ENCODE data around the gene TNFSF13. TPM values are rescaled to one million over a fixed set of nuclear protein-coding genes. Genes with fewer than 3 reads are reported as not detected.

TNFSF13 gene
- polyA plus RNA-seq, 1 donor from 2014 or later: 0.15 TPM

GRCh38 chr17:7588553-7589203 lies 30.1 kb downstream of the TNFSF13 start:
- H3K4me2 ChIP-seq (ENCODE audit: low read length): no peak overlapping the region
- H3K36me3 ChIP-seq (ENCODE audit: insufficient read depth, low read length): no peaks in the 10 kb centered on the region
- H4K20me1 ChIP-seq (ENCODE audit: insufficient read depth): no peaks in the 10 kb centered on the region
- peak overlapping the region; percentile 38 for H3K4me3 ChIP-seq (ENCODE audit: low read length)
- no peak overlapping the region for H2AFZ ChIP-seq (ENCODE audit: low read depth, low read length)
- no peaks in the 10 kb centered on the region for H3K79me2 ChIP-seq (replicated peaks; ENCODE audit: insufficient read depth, low read length)
- H3K27ac ChIP-seq (ENCODE audit: low read length): no peak overlapping the region
- no peaks in the 10 kb centered on the region for H3F3A ChIP-seq (ENCODE audit: insufficient read depth, low read length, poor library complexity, severe bottlenecking)
- no peaks in the 10 kb centered on the region for H3K9me3 ChIP-seq (ENCODE audit: low read length)
- H3K9ac ChIP-seq (ENCODE audit: low read length): no peak overlapping the region
- H3K27me3 ChIP-seq (ENCODE audit: insufficient read depth, low read depth, low read length): no peaks in the 10 kb centered on the region
- no peak for TF ChIP-seq EZH2 (IDR thresholded peaks at IDR 0.05; ENCODE audit: borderline replicate concordance, insufficient read depth, low read length, poor library complexity, severe bottlenecking)
- H3K9me2 ChIP-seq (ENCODE audit: insufficient read depth, low read length): no peaks in the 10 kb centered on the region

GRCh38 chr17:7589204-7589868 lies 30.8 kb downstream of the TNFSF13 start:
- H3K4me3 ChIP-seq (ENCODE audit: low read length): peak overlapping the region; percentile 38
- peaks cover 5% of the 10 kb centered on the region for H3K36me3 ChIP-seq (ENCODE audit: insufficient read depth, low read length)
- no peaks in the 10 kb centered on the region for H4K20me1 ChIP-seq (ENCODE audit: insufficient read depth)
- TF ChIP-seq REST (IDR thresholded peaks at IDR 0.05; ENCODE audit: borderline replicate concordance) (no peak), EZH2 (IDR thresholded peaks at IDR 0.05; ENCODE audit: borderline replicate concordance, insufficient read depth, low read length, poor library complexity, severe bottlenecking) (no peak), TAF1 (IDR thresholded peaks at IDR 0.05; ENCODE audit: low read depth) (no peak), EP300 (conservative IDR thresholded peaks at IDR 0.05; ENCODE audit: poor library complexity, severe bottlenecking) (no peak), RAD21 (conservative IDR thresholded peaks at IDR 0.05) (peak; percentile 68), MXI1 (conservative IDR thresholded peaks at IDR 0.05; ENCODE audit: poor library complexity, severe bottlenecking) (peak; percentile 33), POLR2AphosphoS5 (IDR thresholded peaks at IDR 0.05) (no peak), CTCF (IDR thresholded peaks at IDR 0.05; ENCODE audit: poor library complexity, severe bottlenecking) (peak; percentile 82), SMC3 (conservative IDR thresholded peaks at IDR 0.05; ENCODE audit: poor library complexity) (peak; percentile 78)
- H3K9me2 ChIP-seq (ENCODE audit: insufficient read depth, low read length): no peaks in the 10 kb centered on the region
- no peaks in the 10 kb centered on the region for H3K79me2 ChIP-seq (replicated peaks; ENCODE audit: insufficient read depth, low read length)
- no peaks in the 10 kb centered on the region for H3F3A ChIP-seq (ENCODE audit: insufficient read depth, low read length, poor library complexity, severe bottlenecking)
- no peak overlapping the region for H2AFZ ChIP-seq (ENCODE audit: low read depth, low read length)
- no peaks in the 10 kb centered on the region for H3K9me3 ChIP-seq (ENCODE audit: low read length)
- no peak overlapping the region for H3K27ac ChIP-seq (ENCODE audit: low read length)
- no peak overlapping the region for H3K9ac ChIP-seq (ENCODE audit: low read length)
- H3K4me2 ChIP-seq (ENCODE audit: low read length): no peak overlapping the region
- H3K27me3 ChIP-seq (ENCODE audit: insufficient read depth, low read depth, low read length): no peaks in the 10 kb centered on the region
